Bronchial epithelial cell (primary cell): Measurements from ENCODE around the gene MBD3L2. TPM values are rescaled to one million over a fixed set of nuclear protein-coding genes. Genes with fewer than 3 reads are reported as not detected.
"Not testable (repeated sequence)": the region's sequence is repeated elsewhere in the genome, so short reads cannot be mapped to it uniquely, and the experiment has no call there.

Source experiments
- DNase-seq: peaks from one replicate; pipeline ENCODE4 v3.0.0-alpha.2; 2010; ENCODE audit warnings: low read depth
- FAIRE-seq: peaks from 2 replicates; lab custom pipeline; 2011; peaks lifted over from hg19 to GRCh38; lab: Jason Lieb, UNC
- H3K27me3 ChIP-seq: 2 replicates; pipeline ENCODE4 v1.5.1; 2011; ENCODE audit warnings: low read length; ENCODE audit not compliant: control insufficient read depth, insufficient read depth
- H3K36me3 ChIP-seq: 2 replicates; pipeline ENCODE4 v1.5.1; 2011; ENCODE audit warnings: low read length; ENCODE audit not compliant: control insufficient read depth, insufficient read depth
- H3K4me3 ChIP-seq: 2 replicates; pipeline ENCODE4 v1.5.1; 2011; ENCODE audit warnings: mild to moderate bottlenecking, low read depth, low read length, control low read depth
- total RNA-seq: library from RNA; depleted of rRNA; stranded (reverse); fragments of >200 nt; gene quantifications from 2 replicates; pipeline ENCODE4 v1.2.1, GENCODE V29; 2014
- TF ChIP-seq, protein P1 (sequence below): IDR thresholded peaks from 2 replicates; pipeline ENCODE4 v1.5.1; 2011; ENCODE audit warnings: mild to moderate bottlenecking, moderate library complexity, low read length, control low read depth, inconsistent platforms; ENCODE audit not compliant: insufficient read depth, severe bottlenecking

MBD3L2 gene
- total RNA-seq, 1 donor from 2014 or later, result not detected

GRCh38 chr19:7067122-7067521 lies 18.0 kb downstream of the MBD3L2 start:
- H3K27me3 ChIP-seq, FAIRE-seq, H3K36me3 ChIP-seq, H3K4me3 ChIP-seq, DNase-seq: not testable (repeated sequence)
- TF ChIP-seq, protein P1, sequence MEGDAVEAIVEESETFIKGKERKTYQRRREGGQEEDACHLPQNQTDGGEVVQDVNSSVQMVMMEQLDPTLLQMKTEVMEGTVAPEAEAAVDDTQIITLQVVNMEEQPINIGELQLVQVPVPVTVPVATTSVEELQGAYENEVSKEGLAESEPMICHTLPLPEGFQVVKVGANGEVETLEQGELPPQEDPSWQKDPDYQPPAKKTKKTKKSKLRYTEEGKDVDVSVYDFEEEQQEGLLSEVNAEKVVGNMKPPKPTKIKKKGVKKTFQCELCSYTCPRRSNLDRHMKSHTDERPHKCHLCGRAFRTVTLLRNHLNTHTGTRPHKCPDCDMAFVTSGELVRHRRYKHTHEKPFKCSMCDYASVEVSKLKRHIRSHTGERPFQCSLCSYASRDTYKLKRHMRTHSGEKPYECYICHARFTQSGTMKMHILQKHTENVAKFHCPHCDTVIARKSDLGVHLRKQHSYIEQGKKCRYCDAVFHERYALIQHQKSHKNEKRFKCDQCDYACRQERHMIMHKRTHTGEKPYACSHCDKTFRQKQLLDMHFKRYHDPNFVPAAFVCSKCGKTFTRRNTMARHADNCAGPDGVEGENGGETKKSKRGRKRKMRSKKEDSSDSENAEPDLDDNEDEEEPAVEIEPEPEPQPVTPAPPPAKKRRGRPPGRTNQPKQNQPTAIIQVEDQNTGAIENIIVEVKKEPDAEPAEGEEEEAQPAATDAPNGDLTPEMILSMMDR, result peak; percentile 3

DNA sequence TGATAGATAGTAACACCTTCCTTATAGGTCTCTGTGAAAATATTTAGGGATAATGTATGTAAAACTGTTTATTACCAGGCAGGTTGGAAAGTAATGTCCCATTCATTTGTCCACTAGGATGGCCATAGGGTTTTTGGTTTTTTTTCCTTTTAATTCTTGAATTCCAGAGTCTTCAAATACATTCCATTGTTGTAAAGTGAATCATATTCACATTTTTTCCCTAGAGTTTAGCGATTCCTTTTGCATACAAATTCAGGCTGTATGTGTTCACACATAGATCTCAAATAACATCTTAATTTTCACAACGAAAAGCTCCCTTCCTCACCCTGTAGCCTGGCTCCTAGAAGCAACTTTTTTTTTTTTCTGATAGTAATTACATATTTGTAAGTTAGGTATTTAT lies 18.6 kb downstream of the MBD3L2 start:
- DNase-seq (no peak), FAIRE-seq (no peak)
- TF ChIP-seq, protein P1, result no peak
- peaks cover 4% of the 10 kb centered on the region for H3K36me3 ChIP-seq
- no peaks in the 10 kb centered on the region for H3K27me3 ChIP-seq
- H3K4me3 ChIP-seq, result no peak overlapping the region

- Histone ChIP-seq H3K27me3 (no peaks in the 10 kb centered on the region), H3K4me3 (peak overlapping the region; percentile 5), H3K36me3 (peaks cover 8% of the 10 kb centered on the region)
- TF ChIP-seq, protein P1, result no peak
- FAIRE-seq, result no peak
- no peak for DNase-seq
Measured at GRCh38 chr19:7068599-7068998, 19.5 kb downstream of the MBD3L2 start.

GRCh38 chr19:7069042-7069903 lies 20.2 kb downstream of the MBD3L2 start, which contains the start of gene ZNF557:
Gene ZNF557, plus strand, starts transcription at chr19:7069703. Its CDS starts 5,372 bp downstream, at chr19:7075075.
- peak within 1 kb of the TSS; percentile 95 for H3K4me3 ChIP-seq
- no peak for FAIRE-seq

GRCh38 chr19:7069904-7070226 lies 20.7 kb downstream of the MBD3L2 start:
- TF ChIP-seq, protein P1, result no peak
- DNase-seq (no peak), FAIRE-seq (no peak)
- no peaks in the 10 kb centered on the region for H3K27me3 ChIP-seq
- H3K4me3 ChIP-seq, result peak overlapping the region; percentile 95
- peaks cover 11% of the 10 kb centered on the region for H3K36me3 ChIP-seq

More at GRCh38 chr19:7069042-7069903, 20.2 kb downstream of the MBD3L2 start, which contains the start of gene ZNF557:
- H3K36me3 ChIP-seq, result peaks cover 10% of the 10 kb centered on the region
- TF ChIP-seq, protein P1, result no peak
- peak; percentile 88 for DNase-seq
- no peaks in the 10 kb centered on the region for H3K27me3 ChIP-seq

DNA sequence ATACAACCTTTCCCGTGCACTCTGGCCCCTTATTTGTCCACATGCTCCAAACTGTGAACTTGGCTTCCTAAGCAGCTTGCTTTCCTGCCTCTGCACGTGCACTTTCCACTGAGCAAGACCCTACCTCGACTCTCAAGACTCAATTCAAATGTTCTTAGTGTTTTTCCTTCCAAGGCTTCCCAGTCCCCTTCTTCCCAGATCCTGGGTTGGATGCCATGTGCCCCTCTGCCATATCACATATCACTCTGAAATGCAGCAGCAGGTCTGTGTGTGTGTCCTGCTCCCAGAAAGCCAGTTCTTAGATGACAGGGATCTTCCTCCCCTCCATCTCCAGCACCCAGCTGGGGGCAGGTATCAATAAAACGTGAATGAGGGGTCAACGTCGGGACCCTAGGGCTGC lies 23.4 kb downstream of the MBD3L2 start:
- H3K4me3 ChIP-seq, result no peak overlapping the region
- TF ChIP-seq, protein P1, result no peak
- H3K36me3 ChIP-seq, result peaks cover 25% of the 10 kb centered on the region
- FAIRE-seq (no peak), DNase-seq (no peak)
- H3K27me3 ChIP-seq, result no peaks in the 10 kb centered on the region
